Measurements from ENCODE around the gene TRIOBP.

- TF ChIP-seq CTCF (conservative IDR thresholded peaks at IDR 0.05; ENCODE audit: low read depth, low read length): no peak
- no peak for TF ChIP-seq EZH2 (IDR thresholded peaks at IDR 0.05; ENCODE audit: borderline replicate concordance, low read depth, low read length, poor library complexity, severe bottlenecking)
These were observed 72.2 kb downstream of the TRIOBP start for GRCh38 chr22:37769056-37769455.
